Measurements from ENCODE around the gene RBP7.

Gene RBP7

DNA sequence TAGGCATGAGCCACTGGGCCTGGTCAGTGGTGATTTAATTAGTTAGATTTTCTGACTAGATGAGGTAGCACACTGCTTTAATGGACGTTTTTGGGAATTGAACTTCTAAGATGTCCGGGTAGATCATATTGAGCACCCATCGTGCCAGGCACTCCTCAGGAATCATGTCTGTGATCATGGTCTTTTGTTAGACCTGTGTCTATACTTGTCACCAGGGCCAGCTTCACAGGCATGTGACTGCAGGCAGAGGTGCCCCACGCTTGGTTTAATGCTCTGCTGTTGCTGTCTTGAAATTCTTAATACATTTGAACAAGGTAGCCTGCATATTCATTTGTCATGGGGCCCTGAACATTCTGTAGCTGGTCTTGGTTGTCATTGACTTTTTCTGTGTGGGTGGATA is 55.3 kb downstream of the RBP7 start:
- no peak for DNase-seq (ENCODE audit: low spot score)
- TF ChIP-seq, protein P1, sequence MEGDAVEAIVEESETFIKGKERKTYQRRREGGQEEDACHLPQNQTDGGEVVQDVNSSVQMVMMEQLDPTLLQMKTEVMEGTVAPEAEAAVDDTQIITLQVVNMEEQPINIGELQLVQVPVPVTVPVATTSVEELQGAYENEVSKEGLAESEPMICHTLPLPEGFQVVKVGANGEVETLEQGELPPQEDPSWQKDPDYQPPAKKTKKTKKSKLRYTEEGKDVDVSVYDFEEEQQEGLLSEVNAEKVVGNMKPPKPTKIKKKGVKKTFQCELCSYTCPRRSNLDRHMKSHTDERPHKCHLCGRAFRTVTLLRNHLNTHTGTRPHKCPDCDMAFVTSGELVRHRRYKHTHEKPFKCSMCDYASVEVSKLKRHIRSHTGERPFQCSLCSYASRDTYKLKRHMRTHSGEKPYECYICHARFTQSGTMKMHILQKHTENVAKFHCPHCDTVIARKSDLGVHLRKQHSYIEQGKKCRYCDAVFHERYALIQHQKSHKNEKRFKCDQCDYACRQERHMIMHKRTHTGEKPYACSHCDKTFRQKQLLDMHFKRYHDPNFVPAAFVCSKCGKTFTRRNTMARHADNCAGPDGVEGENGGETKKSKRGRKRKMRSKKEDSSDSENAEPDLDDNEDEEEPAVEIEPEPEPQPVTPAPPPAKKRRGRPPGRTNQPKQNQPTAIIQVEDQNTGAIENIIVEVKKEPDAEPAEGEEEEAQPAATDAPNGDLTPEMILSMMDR (IDR thresholded peaks at IDR 0.05; ENCODE audit: extremely low read depth, missing control alignments) = no peak

DNA sequence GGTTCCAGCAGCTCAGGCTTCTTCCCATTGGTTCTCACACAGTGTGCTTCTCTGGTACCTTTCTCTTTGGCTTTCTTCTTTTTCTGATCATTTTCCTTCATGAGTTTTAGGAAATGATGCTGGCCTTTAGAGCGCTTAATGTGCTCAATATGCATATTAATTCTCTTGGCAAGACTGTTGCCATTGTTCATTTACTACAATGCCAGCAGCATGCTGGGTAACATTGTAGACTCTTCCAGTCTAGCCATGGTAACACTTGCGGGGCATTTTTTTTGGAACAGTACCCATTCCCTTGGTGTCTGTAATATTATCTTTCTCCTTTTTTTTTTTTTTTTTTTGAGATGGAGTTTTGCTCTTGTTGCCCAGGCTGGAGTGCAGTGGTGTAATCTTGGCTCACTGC is 57.4 kb downstream of the RBP7 start:
- DNase-seq (ENCODE audit: low spot score) = no peak
- TF ChIP-seq, protein P1 (IDR thresholded peaks at IDR 0.05; ENCODE audit: extremely low read depth, missing control alignments) = no peak

DNA sequence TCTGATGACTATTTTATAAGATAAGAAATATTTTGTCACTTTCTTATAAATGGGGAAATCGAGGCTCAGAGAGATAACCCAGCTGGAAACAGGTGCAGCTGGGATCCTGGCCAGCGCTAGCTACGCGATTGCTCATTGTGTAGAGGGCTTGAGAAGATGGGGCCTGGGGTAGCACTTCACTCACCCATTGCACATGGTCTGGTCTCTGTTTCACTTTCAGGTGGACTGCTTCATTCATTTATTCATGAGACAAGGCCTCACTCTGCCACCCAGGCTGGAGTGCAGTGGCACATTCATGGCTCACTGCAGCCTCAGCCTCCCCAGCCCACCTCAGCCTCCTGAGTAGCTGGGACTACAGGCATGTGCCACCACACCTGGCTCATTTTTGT is 59.6 kb downstream of the RBP7 start:
- no peak for DNase-seq (ENCODE audit: low spot score)

DNA sequence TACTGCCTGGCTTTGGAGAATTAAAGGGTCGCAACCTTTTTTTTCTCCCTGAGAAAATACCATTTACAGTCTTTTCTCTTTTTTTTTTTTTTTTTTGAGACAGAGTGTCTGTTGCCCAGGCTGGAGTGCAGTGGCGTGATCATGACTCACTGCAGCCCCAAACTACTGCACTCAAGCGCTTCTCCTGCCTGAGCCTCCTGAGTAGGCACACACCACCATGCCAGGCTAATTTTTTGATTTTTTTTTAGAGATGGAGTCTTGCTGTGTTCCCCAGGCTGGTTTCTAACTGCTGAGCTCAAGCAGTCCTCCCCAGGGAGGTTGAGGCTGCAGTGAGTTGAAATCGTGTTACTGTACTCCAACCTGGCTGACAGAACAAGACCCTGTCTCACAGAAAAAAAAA is 60.3 kb downstream of the RBP7 start:
- TF ChIP-seq, protein P1 (IDR thresholded peaks at IDR 0.05; ENCODE audit: extremely low read depth, missing control alignments) = no peak
- no peak for DNase-seq (ENCODE audit: low spot score)

More for the DNA sequence above, 59.6 kb downstream of the RBP7 start:
- TF ChIP-seq, protein P1 (IDR thresholded peaks at IDR 0.05; ENCODE audit: extremely low read depth, missing control alignments) = no peak

DNA sequence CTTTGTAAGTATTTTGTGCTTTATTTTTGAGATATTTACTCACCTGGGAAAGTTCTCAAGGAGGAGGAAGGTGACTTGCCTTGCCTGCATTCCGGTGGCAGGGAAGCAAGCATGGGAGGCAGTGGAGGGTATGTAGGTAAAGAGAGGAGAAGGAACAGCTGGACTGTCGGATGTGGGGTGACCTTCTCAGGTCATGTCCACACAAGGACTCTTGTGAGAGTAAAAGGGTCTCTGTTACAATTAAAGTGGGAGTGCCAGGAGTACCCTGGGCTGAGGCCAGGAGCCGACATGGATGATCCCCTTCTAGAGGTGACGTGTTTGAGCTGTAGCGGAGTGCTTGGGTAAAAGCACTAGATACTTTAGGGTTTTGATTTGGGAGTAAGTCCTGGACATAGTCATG is 60.8 kb downstream of the RBP7 start:
- TF ChIP-seq, protein P1 (IDR thresholded peaks at IDR 0.05; ENCODE audit: extremely low read depth, missing control alignments) = no peak
- no peak for DNase-seq (ENCODE audit: low spot score)

DNA sequence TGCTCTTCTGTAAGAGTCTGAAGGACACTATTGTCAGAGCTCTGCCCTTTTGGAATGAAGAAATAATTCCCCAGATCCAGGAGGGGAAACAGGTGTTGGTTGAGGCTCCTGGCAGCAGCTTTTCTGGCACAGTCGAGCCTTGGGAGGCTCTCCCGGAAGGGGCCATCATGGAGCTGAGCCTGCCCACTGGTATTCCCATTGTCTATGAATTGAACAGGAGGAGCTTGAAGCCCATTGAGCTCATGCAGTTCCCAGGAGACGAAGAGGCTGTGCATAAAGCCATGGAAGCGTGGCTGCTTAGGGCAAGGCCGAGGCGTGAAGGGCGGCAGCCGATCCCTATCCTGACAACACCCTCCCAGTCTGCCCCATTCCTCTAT is 62.3 kb downstream of the RBP7 start:
- DNase-seq (ENCODE audit: low spot score) = no peak
- TF ChIP-seq, protein P1 (IDR thresholded peaks at IDR 0.05; ENCODE audit: extremely low read depth, missing control alignments) = no peak

DNA sequence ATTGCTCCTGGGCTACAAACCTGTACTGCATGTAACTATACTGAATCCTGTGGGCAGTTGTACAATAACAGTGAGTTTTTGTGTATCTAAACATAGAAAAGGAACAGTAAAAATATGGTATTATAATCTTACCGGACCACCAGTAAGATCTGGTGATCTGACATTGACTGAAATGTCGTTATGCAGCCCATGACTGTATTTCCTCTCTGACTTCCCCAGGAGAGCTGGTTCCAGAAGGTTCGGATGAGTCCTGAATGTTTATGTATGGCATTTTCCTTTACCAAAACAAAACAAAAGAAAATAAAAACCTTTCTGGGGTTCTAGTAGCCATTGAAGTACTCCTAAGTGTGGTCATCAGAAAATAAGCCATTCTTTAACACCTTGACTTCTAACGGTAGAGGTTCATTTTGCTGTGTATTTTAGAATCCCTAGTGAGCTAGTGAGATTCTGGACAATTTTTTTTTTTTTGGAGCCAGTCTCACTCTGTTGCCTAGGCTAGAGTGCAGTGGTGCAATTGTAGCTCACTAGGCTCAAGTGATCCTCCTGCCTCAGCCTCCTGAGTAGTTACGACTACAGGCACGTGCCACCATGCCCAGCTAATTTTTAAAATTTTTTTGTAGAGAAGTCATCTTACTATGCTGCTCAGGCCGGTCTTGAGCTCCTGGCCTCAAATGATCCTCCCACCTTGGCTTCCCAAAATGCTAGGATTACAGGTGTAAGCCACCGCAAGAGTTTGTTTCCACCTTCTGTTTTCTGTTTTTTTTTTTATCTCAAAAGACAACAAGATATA is 63.5 kb downstream of the RBP7 start:
- no peak for DNase-seq (ENCODE audit: low spot score)
- TF ChIP-seq, protein P1 (IDR thresholded peaks at IDR 0.05; ENCODE audit: extremely low read depth, missing control alignments) = no peak

Measured in GM20000 (cell line).